Keratinocyte (primary cell): Measurements from ENCODE around the gene PPP4R4.

Experiments used
- EZH2 ChIP-seq: IDR thresholded peaks from one replicate; pipeline ENCODE4 v1.6.1; 2012; ENCODE audit warnings: inconsistent platforms, mild to moderate bottlenecking, low read length, moderate library complexity
- TF ChIP-seq, protein P1 (sequence below), 3 experiments: IDR thresholded peaks in 1 of 3; conservative IDR thresholded peaks in 1 of 3; optimal IDR thresholded peaks in 1 of 3; 2 replicates in 2 of 3; 3 replicates in 1 of 3; pipeline versions ENCODE3 to v1.5.1; 2011; ENCODE audit warnings: low read length in 3 of 3, mild to moderate bottlenecking in 3 of 3, moderate library complexity in 2 of 3, control low read depth in 1 of 3, inconsistent platforms in 1 of 3; ENCODE audit not compliant: insufficient read depth in 2 of 3; ENCODE audit errors: extremely low read depth in 1 of 3

DNA sequence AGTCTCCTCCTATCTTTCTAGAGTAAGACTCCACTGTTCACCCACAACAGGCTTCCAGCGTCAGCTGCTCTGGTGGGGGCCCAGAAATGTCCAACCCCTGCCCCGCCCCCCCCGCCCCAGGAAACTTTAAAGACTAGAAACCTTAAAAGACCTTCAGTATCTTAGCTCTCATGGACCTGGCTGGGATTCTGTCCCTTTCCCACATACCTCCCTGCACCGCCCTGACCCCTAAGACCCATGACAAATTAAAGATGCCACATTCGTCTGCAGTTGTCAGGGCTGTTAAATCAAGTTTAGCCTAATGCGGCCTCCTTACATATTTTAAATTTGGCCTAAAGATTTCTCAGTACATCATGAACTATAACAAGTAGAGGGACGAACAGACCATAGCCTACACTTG, 129.0 kb downstream of the PPP4R4 start:
- TF ChIP-seq, protein P1, sequence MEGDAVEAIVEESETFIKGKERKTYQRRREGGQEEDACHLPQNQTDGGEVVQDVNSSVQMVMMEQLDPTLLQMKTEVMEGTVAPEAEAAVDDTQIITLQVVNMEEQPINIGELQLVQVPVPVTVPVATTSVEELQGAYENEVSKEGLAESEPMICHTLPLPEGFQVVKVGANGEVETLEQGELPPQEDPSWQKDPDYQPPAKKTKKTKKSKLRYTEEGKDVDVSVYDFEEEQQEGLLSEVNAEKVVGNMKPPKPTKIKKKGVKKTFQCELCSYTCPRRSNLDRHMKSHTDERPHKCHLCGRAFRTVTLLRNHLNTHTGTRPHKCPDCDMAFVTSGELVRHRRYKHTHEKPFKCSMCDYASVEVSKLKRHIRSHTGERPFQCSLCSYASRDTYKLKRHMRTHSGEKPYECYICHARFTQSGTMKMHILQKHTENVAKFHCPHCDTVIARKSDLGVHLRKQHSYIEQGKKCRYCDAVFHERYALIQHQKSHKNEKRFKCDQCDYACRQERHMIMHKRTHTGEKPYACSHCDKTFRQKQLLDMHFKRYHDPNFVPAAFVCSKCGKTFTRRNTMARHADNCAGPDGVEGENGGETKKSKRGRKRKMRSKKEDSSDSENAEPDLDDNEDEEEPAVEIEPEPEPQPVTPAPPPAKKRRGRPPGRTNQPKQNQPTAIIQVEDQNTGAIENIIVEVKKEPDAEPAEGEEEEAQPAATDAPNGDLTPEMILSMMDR (optimal IDR thresholded peaks at IDR 0.05 in 1 of 3, IDR thresholded peaks at IDR 0.05 in 1 of 3, conservative IDR thresholded peaks at IDR 0.05 in 1 of 3; ENCODE audit: extremely low read depth in 1 of 3, insufficient read depth in 2 of 3, low read length in 3 of 3), result no peak
- TF ChIP-seq EZH2, result no peak
